ENCODE data around the gene GSK3A.

GRCh38 chr19:42250666-42251531, 8.5 kb upstream of the GSK3A start:
- no peak for TF ChIP-seq CTCF (IDR thresholded peaks at IDR 0.05)
- TF ChIP-seq EP300 (IDR thresholded peaks at IDR 0.05), result peak in 1 of 2 donors; percentile 22
- TF ChIP-seq POLR2A (IDR thresholded peaks at IDR 0.05), result no peak
